Breast epithelium (tissue), 4 donors: ENCODE data around the gene GPR55. TPM values are rescaled to one million over a fixed set of nuclear protein-coding genes. Genes with fewer than 3 reads are reported as not detected.
A peak's percentile ranks its signal among the peaks of the same experiment; 100 is the strongest.

Experiments used
- DNase-seq, 2 donors: peaks; one replicate each; pipeline ENCODE4 v3.0.0-alpha.2; 2019; ENCODE audit warnings: low spot score in 2 of 2
- H3K27ac ChIP-seq, 2 donors: fragments of 200-600 bp; sonication (generic) in 1 of 2; one replicate each; pipeline ENCODE4 v1.5.1; 2016 to 2019; ENCODE audit warnings: mild to moderate bottlenecking in 1 of 2
- H3K27me3 ChIP-seq, 2 donors: fragments of 200-600 bp; sonication (generic) in 1 of 2; one replicate each; pipeline versions ENCODE4 v1.5.1 to v1.6.0; 2017 to 2019; ENCODE audit warnings: control low read depth in 1 of 2, mild to moderate bottlenecking in 1 of 2
- H3K36me3 ChIP-seq: fragments of 200-600 bp; one replicate; pipeline ENCODE4 v1.5.1; 2019
- H3K4me1 ChIP-seq, 2 donors: fragments of 200-600 bp; sonication (generic); one replicate each; pipeline ENCODE4 v1.5.1; 2016 to 2019; ENCODE audit warnings: control low read depth in 1 of 2
- H3K4me3 ChIP-seq, 3 donors: fragments of 200-600 bp; sonication (generic); 1 replicate in 2 of 3; 2 replicates in 1 of 3; pipeline ENCODE4 v1.5.1; 2016 to 2019; ENCODE audit warnings: mild to moderate bottlenecking in 3 of 3, moderate library complexity in 2 of 3
- H3K9me3 ChIP-seq, 2 donors: fragments of 200-600 bp; sonication (generic) in 1 of 2; one replicate each; pipeline ENCODE4 v1.5.1; 2016 to 2019; ENCODE audit warnings: control low read depth in 1 of 2
- CTCF ChIP-seq, 3 donors: fragments of 450-650 bp; IDR thresholded peaks; one replicate each; pipeline ENCODE4 v1.5.1; 2016 to 2017; ENCODE audit warnings: antibody characterized with exemption in 3 of 3, mild to moderate bottlenecking in 3 of 3, moderate library complexity in 3 of 3
- POLR2A ChIP-seq: fragments of 450-650 bp; IDR thresholded peaks from one replicate; pipeline ENCODE4 v1.6.1; 2016; ENCODE audit warnings: antibody characterized with exemption, mild to moderate bottlenecking, moderate library complexity
- POLR2AphosphoS5 ChIP-seq, 3 donors: sonication (generic); formaldehyde crosslinking; IDR thresholded peaks; one replicate each; pipeline ENCODE4 v1.6.1; 2017; ENCODE audit warnings: antibody characterized with exemption in 3 of 3
- intact Hi-C: fragments of 100-400 bp; cut with DNase I; formaldehyde crosslinking; loops from one replicate; pipeline ENCODE4 v1.15.1; 2023; ENCODE audit warnings: low total_unique reads
- total RNA-seq, 3 donors: library from RNA; depleted of rRNA; stranded (reverse); fragments of >200 nt; gene quantifications; one replicate each; pipeline ENCODE4 v1.1.0, GENCODE V29; 2016

Gene GPR55
- total RNA-seq, 3 donors from 2014 or later = 0.16 to 0.44 TPM; not detected in 1

- Histone ChIP-seq H3K27ac (no peak overlapping the region), H3K9me3 (no peaks in the 10 kb centered on the region), H3K36me3 (no peaks in the 10 kb centered on the region), H3K27me3 (no peaks in the 10 kb centered on the region), H3K4me3 (no peak overlapping the region), H3K4me1 (no peaks in the 10 kb centered on the region)
- TF ChIP-seq POLR2A = no peak
- TF ChIP-seq CTCF (IDR thresholded peaks at IDR 0.05) = no peak
- TF ChIP-seq POLR2AphosphoS5 (IDR thresholded peaks at IDR 0.05) = no peak
- no peak for DNase-seq
- intact Hi-C loops = no loop called here
Measured at GRCh38 chr2:230925879-230926765, 1.1 kb upstream of the GPR55 start.

- Histone ChIP-seq H3K36me3 (no peaks in the 10 kb centered on the region), H3K27ac (no peak overlapping the region), H3K4me3 (no peak overlapping the region), H3K9me3 (no peaks in the 10 kb centered on the region), H3K4me1 (no peaks in the 10 kb centered on the region), H3K27me3 (no peaks in the 10 kb centered on the region)
- no peak for TF ChIP-seq CTCF (IDR thresholded peaks at IDR 0.05)
- no peak for TF ChIP-seq POLR2A
- intact Hi-C loops = no loop called here
- peak in 1 of 2 donors; percentile 17 for DNase-seq
Measured at GRCh38 chr2:230925443-230925878, 419 bp upstream of the GPR55 start.

- H3K36me3 ChIP-seq = no peaks in the 10 kb centered on the region
- intact Hi-C loops = no loop called here
- H3K27me3 ChIP-seq = no peaks in the 10 kb centered on the region
- DNase-seq = no peak
- no peak overlapping the region for H3K4me3 ChIP-seq
- H3K4me1 ChIP-seq = no peaks in the 10 kb centered on the region
- no peaks in the 10 kb centered on the region for H3K9me3 ChIP-seq
- H3K27ac ChIP-seq = no peak overlapping the region
- no peak for TF ChIP-seq CTCF (IDR thresholded peaks at IDR 0.05)
- TF ChIP-seq POLR2A = no peak
- TF ChIP-seq POLR2AphosphoS5 (IDR thresholded peaks at IDR 0.05) = no peak
Measured at GRCh38 chr2:230924092-230924469, 961 bp downstream of the GPR55 start.

- Histone ChIP-seq H3K9me3 (no peaks in the 10 kb centered on the region), H3K4me3 (no peak overlapping the region), H3K4me1 (no peaks in the 10 kb centered on the region), H3K36me3 (no peaks in the 10 kb centered on the region), H3K27me3 (no peaks in the 10 kb centered on the region), H3K27ac (no peak overlapping the region)
- DNase-seq = no peak
- intact Hi-C loops = no loop called here
- no peak for TF ChIP-seq POLR2A
- no peak for TF ChIP-seq POLR2AphosphoS5 (IDR thresholded peaks at IDR 0.05)
- TF ChIP-seq CTCF (IDR thresholded peaks at IDR 0.05) = no peak
Measured at GRCh38 chr2:230922951-230923717, 1.9 kb downstream of the GPR55 start.
